ENCODE measurements around the gene KCNJ5.

DNA sequence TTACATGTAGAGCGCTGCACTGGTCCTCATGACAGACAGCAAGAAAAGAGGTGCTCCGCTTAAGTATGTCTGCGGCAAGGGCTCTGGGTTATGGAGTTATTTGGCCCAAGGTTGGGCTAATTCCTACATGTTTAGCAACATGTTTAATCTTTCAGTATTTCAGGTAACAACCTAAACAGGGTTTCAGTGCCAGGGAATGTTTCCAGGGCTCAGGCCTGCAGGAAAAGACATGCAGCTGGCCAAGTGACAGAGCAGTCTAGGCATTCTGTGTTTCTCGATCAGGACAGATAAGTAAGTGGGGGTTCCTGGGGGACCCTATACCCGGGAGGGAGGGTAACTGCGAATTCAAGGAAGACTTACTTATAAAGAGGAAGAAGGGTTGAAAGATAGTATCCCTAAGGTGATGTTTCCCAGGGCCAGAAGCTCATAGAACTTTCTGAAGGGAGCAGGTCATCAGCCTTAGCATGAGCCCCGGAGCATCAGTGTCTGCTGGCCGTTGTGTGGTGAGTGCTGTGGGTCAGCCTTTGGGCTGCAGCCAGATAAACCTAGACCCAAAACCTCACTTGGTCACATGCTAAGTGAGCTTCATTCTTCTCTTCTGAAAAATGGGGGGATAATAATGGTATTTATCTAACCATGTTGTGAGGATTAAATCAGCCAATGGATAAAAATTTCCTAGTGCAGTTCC, 18.4 kb downstream of the KCNJ5 start:
- TF ChIP-seq POLR2A (IDR thresholded peaks at IDR 0.05; ENCODE audit: low read length), result no peak
- TF ChIP-seq GATA1 (IDR thresholded peaks at IDR 0.05; ENCODE audit: low read depth, low read length), result no peak
